ENCODE data around the gene APPBP2.

GRCh38 chr17:60401819-60402218 is 124.2 kb downstream of the APPBP2 start:
- TF ChIP-seq CTCF (IDR thresholded peaks at IDR 0.05; ENCODE audit: low read depth, low read length) = no peak
- TF ChIP-seq EZH2phosphoT487 (IDR thresholded peaks at IDR 0.05; ENCODE audit: low read depth) = no peak
